HepG2 (cell line): ENCODE results near the gene AK4. TPM values are rescaled to one million over a fixed set of nuclear protein-coding genes. Genes with fewer than 3 reads are reported as not detected.

ENCODE experiments used
- ATAC-seq: fragments of 200-7000 bp; cut with Tn5 transposase; 3 replicates; pipeline ENCODE4 v1.9.1; 2020; ENCODE audit warnings: mild to moderate bottlenecking, moderate library complexity
- BruUV-seq: library from RNA; stranded (reverse); fragments of 400-500 nt; replicated peaks from 2 replicates; lab custom pipeline; 2021; lab: Mats Ljungman, UMichigan
- CTCF ChIA-PET: fragments of 300-600 bp; formaldehyde crosslinking; extraction: SDS; loops from one replicate; lab custom pipeline; 2021; ENCODE audit warnings: low total read pairs, inconsistent platforms, low intra/inter-chr PET ratio; lab: Yijun Ruan, JAX
- POLR2A ChIA-PET: fragments of 350-600 bp; sonication (Branson Sonifier 250); formaldehyde crosslinking; loops from one replicate; lab custom pipeline; 2020; ENCODE audit warnings: antibody characterized with exemption, inconsistent platforms; lab: Yijun Ruan, JAX
- DNase-seq: peaks from one replicate; pipeline ENCODE4 v3.0.0-alpha.2; 2015; ENCODE audit warnings: low spot score
- FAIRE-seq: peaks from 3 replicates; lab custom pipeline; 2011; peaks lifted over from hg19 to GRCh38; lab: Jason Lieb, UNC
- H2AFZ ChIP-seq: one replicate; pipeline ENCODE4 v1.6.1; 2011; ENCODE audit warnings: low read length, inconsistent platforms
- H3K27ac ChIP-seq: fragments of 300-600 bp; 3 replicates; pipeline ENCODE4 v1.8.0; 2011; ENCODE audit warnings: mixed run types, mild to moderate bottlenecking, mixed read lengths, low read length, inconsistent platforms; ENCODE audit not compliant: insufficient read depth; ENCODE audit errors: extremely low read length
- H3K27me3 ChIP-seq, 2 experiments: fragments of 200-600 bp in 1 of 2; 2 replicates in 1 of 2; 3 replicates in 1 of 2; pipeline versions ENCODE4 v1.6.0 to v1.8.0; 2011; ENCODE audit warnings: low read length in 2 of 2, mild to moderate bottlenecking in 2 of 2, moderate library complexity in 2 of 2, inconsistent platforms in 1 of 2; ENCODE audit not compliant: insufficient read depth in 2 of 2, control insufficient read depth in 1 of 2
- H3K36me3 ChIP-seq, 2 experiments: fragments of 200-600 bp in 1 of 2; replicated peaks in 1 of 2; 2 replicates in 1 of 2; 3 replicates in 1 of 2; pipeline versions ENCODE4 v1.5.1 to v1.8.0; 2011; ENCODE audit warnings: low read length in 2 of 2, inconsistent platforms in 1 of 2; ENCODE audit not compliant: insufficient read depth in 2 of 2, control insufficient read depth in 1 of 2
- H3K4me1 ChIP-seq: 2 replicates; pipeline ENCODE4 v1.5.1; 2012; ENCODE audit warnings: low read length, inconsistent platforms; ENCODE audit not compliant: insufficient read depth
- H3K4me2 ChIP-seq: 2 replicates; pipeline ENCODE4 v1.6.0; 2011; ENCODE audit warnings: low read depth, low read length, inconsistent platforms
- H3K4me3 ChIP-seq, 3 experiments: fragments of 200-600 bp in 1 of 3; sonication (generic), shearing (Covaris generic) in 1 of 3; replicated peaks in 1 of 3; 2 replicates each; pipeline ENCODE4 v1.5.1; 2011 to 2016; ENCODE audit warnings: low read length in 3 of 3, inconsistent platforms in 2 of 3, low read depth in 2 of 3, mild to moderate bottlenecking in 2 of 3, control low read depth in 1 of 3, mixed read lengths in 1 of 3; ENCODE audit not compliant: insufficient read depth in 1 of 3
- H3K79me2 ChIP-seq: one replicate; pipeline ENCODE4 v1.6.1; 2011; ENCODE audit warnings: low read length, inconsistent platforms; ENCODE audit not compliant: insufficient read depth
- H3K9ac ChIP-seq: 2 replicates; pipeline ENCODE4 v1.6.0; 2011; ENCODE audit warnings: mild to moderate bottlenecking, low read depth, low read length, inconsistent platforms; ENCODE audit not compliant: insufficient read depth
- H3K9me3 ChIP-seq: 2 replicates; pipeline ENCODE4 v1.5.1; 2012; ENCODE audit warnings: mild to moderate bottlenecking, low read length
- H4K20me1 ChIP-seq: 2 replicates; pipeline ENCODE4 v1.6.0; 2011; ENCODE audit warnings: inconsistent platforms, mild to moderate bottlenecking, low read length, moderate library complexity; ENCODE audit not compliant: insufficient read depth
- FOSL2 ChIP-seq: sonication (generic); formaldehyde crosslinking; IDR thresholded peaks from 2 replicates; pipeline ENCODE4 v1.4.0; 2020; ENCODE audit warnings: missing genetic modification reagents
- ZNF275 ChIP-seq: sonication (generic); formaldehyde crosslinking; IDR thresholded peaks from 2 replicates; pipeline ENCODE4 v1.8.0; 2022; ENCODE audit warnings: missing genetic modification reagents, mild to moderate bottlenecking, inconsistent platforms, borderline replicate concordance
- ZNF549 ChIP-seq: sonication (generic); formaldehyde crosslinking; IDR thresholded peaks from 2 replicates; pipeline ENCODE4 v1.5.0; 2020; ENCODE audit warnings: missing genetic modification reagents
- ZNF558 ChIP-seq: sonication (generic); formaldehyde crosslinking; IDR thresholded peaks from 2 replicates; pipeline ENCODE4 v1.9.0; 2022; ENCODE audit warnings: mild to moderate bottlenecking, missing genetic modification reagents, borderline replicate concordance
- ZNF616 ChIP-seq: sonication (generic); formaldehyde crosslinking; IDR thresholded peaks from 2 replicates; pipeline ENCODE4 v1.5.0; 2020; ENCODE audit warnings: low read depth, mild to moderate bottlenecking, missing genetic modification reagents
- ZNF792 ChIP-seq: IDR thresholded peaks from 2 replicates; pipeline ENCODE4 v1.6.1; 2016
- WGBS: methylation state at CpG from one replicate; pipeline ENCODE4 v1.1.6; 2017; ENCODE audit warnings: low lambda C conversion rate; 5-methylcytosine and 5-hydroxymethylcytosine counted together
- in situ Hi-C: cut with HindIII; loops from 2 replicates; pipeline ENCODE4 v1.10.0; 2017; ENCODE audit warnings: low pct_unique_long_range_greater_than_20kb; ENCODE audit not compliant: extremely low pct_ligation_motif_present
- intact Hi-C: fragments of 100-400 bp; cut with micrococcal nuclease; formaldehyde crosslinking; loops from one replicate; pipeline ENCODE4 v1.10.0; 2022; ENCODE audit not compliant: unreplicated experiment
- polyA plus RNA-seq, 8 experiments: library from polyadenylated mRNA; depleted of rRNA in 3 of 8; stranded (reverse) in 7 of 8; unstranded in 1 of 8; fragments of >200 nt; fragmentation: Illumina TruSeq in 4 of 8; extraction: Trizol in 4 of 8; gene quantifications; 2 replicates each; pipeline versions ENCODE4 v1.2.1 to v1.2.3, GENCODE V29; 2011 to 2016; ENCODE audit warnings: low read depth in 4 of 8, missing spikeins in 1 of 8, mixed read lengths in 1 of 8; ENCODE audit not compliant: insufficient read depth in 1 of 8
- total RNA-seq, 5 experiments: library from RNA; depleted of rRNA; stranded (reverse); fragments of >200 nt; fragmentation: Illumina TruSeq; extraction: Trizol; gene quantifications; 2 replicates each; pipeline ENCODE4 v1.2.3, GENCODE V29; 2016; ENCODE audit warnings: low read depth in 1 of 5

Gene AK4
- total and polyA plus RNA-seq, 2 of the 13 experiments (the other 11 are each of a cell fraction or from before 2014, with no cell fraction given): 110 to 160 TPM

GRCh38 chr1:65176591-65176990 is 28.6 kb downstream of the AK4 start:
- H3K4me2 ChIP-seq: no peak overlapping the region
- FAIRE-seq (no peak), ATAC-seq (no peak; the same call in 2 of the 3 replicates), DNase-seq (no peak)
- H3K9ac ChIP-seq: no peak overlapping the region
- in situ Hi-C loops (no loop called here), intact Hi-C loops (no loop called here)
- H4K20me1 ChIP-seq: peaks cover 74% of the 10 kb centered on the region
- peaks cover 82% of the 10 kb centered on the region for H3K4me1 ChIP-seq
- H3K79me2 ChIP-seq: peaks cover 99% of the 10 kb centered on the region
- peaks cover 1 to 9% of the 10 kb centered on the region in 2 experiments; a peak in 3 of 5 replicates for H3K36me3 ChIP-seq
- no peak for TF ChIP-seq ZNF549 (CRISPR knock-in tag)
- TF ChIP-seq ZNF792: no peak
- H3K4me3 ChIP-seq: no peak overlapping the region
- POLR2A ChIA-PET: interaction anchor here (0.6 to 2.4 kb wide), 3 partner anchors 17 to 31 kb away, joined by 3 to 6 read pairs (median 3); partner anchors contain the start of gene AK4
- no peak overlapping the region for H3K27ac ChIP-seq
- no peaks in the 10 kb centered on the region for H3K27me3 ChIP-seq
- 84% methylated on average over 3 of the region's 3 CpGs for WGBS
- H2AFZ ChIP-seq: no peak overlapping the region
- CTCF ChIA-PET: no interaction called here
- BruUV-seq: no TSS peak
- H3K9me3 ChIP-seq: no peaks in the 10 kb centered on the region

- Histone ChIP-seq H3K27me3 (no peaks in the 10 kb centered on the region), H3K9ac (no peak overlapping the region), H3K4me2 (peak overlapping the region; percentile 46), H3K79me2 (peaks cover 100% of the 10 kb centered on the region), H3K4me1 (peaks cover 89% of the 10 kb centered on the region), H2AFZ (no peak overlapping the region), H4K20me1 (peaks cover 73% of the 10 kb centered on the region), H3K36me3 (peaks cover 1 to 9% of the 10 kb centered on the region in 2 experiments; a peak in 3 of 5 replicates), H3K9me3 (no peaks in the 10 kb centered on the region), H3K27ac (peak overlapping the region; percentile 4), H3K4me3 (no peak overlapping the region)
- FAIRE-seq: no peak
- no peak for DNase-seq
- intact Hi-C loops (no loop called here), in situ Hi-C loops (no loop called here)
- CTCF ChIA-PET: no interaction called here
- WGBS: 71% methylated on average over 4 of the region's 4 CpGs
- TF ChIP-seq FOSL2 (CRISPR knock-in tag) (0 out of 2 replicates have a peak, but pooled peaks have one; percentile 6), ZNF616 (CRISPR knock-in tag) (no peak), ZNF558 (CRISPR knock-in tag) (no peak), ZNF275 (CRISPR knock-in tag) (no peak)
- BruUV-seq: no TSS peak
- POLR2A ChIA-PET: interaction anchor here (0.6 to 2.4 kb wide), 2 partner anchors 9 to 18 kb away, joined by 4 to 6 read pairs; no protein-coding TSS in a partner anchor
- ATAC-seq: no peak
These were observed 29.5 kb downstream of the AK4 start for GRCh38 chr1:65177457-65177856.
